Epithelial cell of proximal tubule (primary cell): ENCODE results near the gene UMODL1. TPM values are rescaled to one million over a fixed set of nuclear protein-coding genes. Genes with fewer than 3 reads are reported as not detected.

Source experiments
- DNase-seq: peaks from one replicate; pipeline ENCODE4 v3.0.0-alpha.2; 2011; ENCODE audit warnings: low read depth
- H3K4me3 ChIP-seq: 2 replicates; pipeline ENCODE4 v1.5.1; 2011; ENCODE audit warnings: low read depth, mild to moderate bottlenecking, low read length
- CTCF ChIP-seq: conservative IDR thresholded peaks from 2 replicates; pipeline ENCODE4 v1.5.1; 2012; ENCODE audit warnings: low read depth, mild to moderate bottlenecking, low read length
- total RNA-seq: library from RNA; depleted of rRNA; stranded (reverse); fragments of >200 nt; gene quantifications from 2 replicates; pipeline ENCODE4 v1.2.3, GENCODE V29; 2015

The UMODL1 gene
- total RNA-seq, 1 donor from 2014 or later, result not detected

GRCh38 chr21:42079939-42080787 is 9.0 kb downstream of the UMODL1 start:
- no peak for DNase-seq
- TF ChIP-seq CTCF, result no peak
- no peak overlapping the region for H3K4me3 ChIP-seq

GRCh38 chr21:42080788-42081083 is 9.6 kb downstream of the UMODL1 start:
- DNase-seq, result no peak
- no peak overlapping the region for H3K4me3 ChIP-seq
- TF ChIP-seq CTCF, result no peak

GRCh38 chr21:42081138-42081537 is 10.0 kb downstream of the UMODL1 start:
- DNase-seq, result no peak
- TF ChIP-seq CTCF, result no peak
- no peak overlapping the region for H3K4me3 ChIP-seq

- TF ChIP-seq CTCF, result no peak
- DNase-seq, result no peak
Observed at GRCh38 chr21:42081931-42082381, 10.8 kb downstream of the UMODL1 start.

GRCh38 chr21:42082501-42083360 is 11.6 kb downstream of the UMODL1 start:
- no peak overlapping the region for H3K4me3 ChIP-seq
- no peak for DNase-seq
- TF ChIP-seq CTCF, result no peak

More at GRCh38 chr21:42081931-42082381, 10.8 kb downstream of the UMODL1 start:
- H3K4me3 ChIP-seq, result no peak overlapping the region

GRCh38 chr21:42083361-42083690 is 12.2 kb downstream of the UMODL1 start:
- no peak for TF ChIP-seq CTCF
- no peak overlapping the region for H3K4me3 ChIP-seq
- no peak for DNase-seq
